HG03280 (cell line): ENCODE measurements around the gene CHFR.
"Not testable (repeated sequence)": the region's sequence is repeated elsewhere in the genome, so short reads cannot be mapped to it uniquely, and the experiment has no call there.

Source experiments
- ATAC-seq: cut with Tn5 transposase; IDR thresholded peaks from one replicate; pipeline ENCODE4 v1.9.1; 2021; ENCODE audit warnings: mild to moderate bottlenecking, moderate library complexity; ENCODE audit not compliant: unreplicated experiment

Gene CHFR

GRCh38 chr12:132881818-132882217 is 5.6 kb downstream of the CHFR start:
- ATAC-seq, result no peak

GRCh38 chr12:132874620-132875019 is 12.8 kb downstream of the CHFR start:
- ATAC-seq, result not testable (repeated sequence)

GRCh38 chr12:132874175-132874574 is 13.2 kb downstream of the CHFR start:
- ATAC-seq, result no peak

GRCh38 chr12:132873724-132874123 is 13.7 kb downstream of the CHFR start:
- ATAC-seq, result no peak

GRCh38 chr12:132872975-132873421 is 14.4 kb downstream of the CHFR start:
- ATAC-seq, result no peak

GRCh38 chr12:132872073-132872855 is 15.1 kb downstream of the CHFR start:
- no peak for ATAC-seq

- no peak for ATAC-seq
Observed at GRCh38 chr12:132869551-132869950, 17.9 kb downstream of the CHFR start.

- no peak for ATAC-seq
Observed at GRCh38 chr12:132866251-132866828, 21.1 kb downstream of the CHFR start.

GRCh38 chr12:132861558-132861957 is 25.8 kb downstream of the CHFR start:
- ATAC-seq, result no peak

- ATAC-seq, result no peak
Observed at GRCh38 chr12:132858718-132859266, 28.6 kb downstream of the CHFR start.

- ATAC-seq, result not testable (repeated sequence)
Observed at GRCh38 chr12:132857019-132857418, 30.4 kb downstream of the CHFR start.

- ATAC-seq, result no peak
Observed at GRCh38 chr12:132856581-132856980, 30.8 kb downstream of the CHFR start.

GRCh38 chr12:132855211-132855610 is 32.2 kb downstream of the CHFR start:
- ATAC-seq, result not testable (repeated sequence)

- ATAC-seq, result no peak
Observed at GRCh38 chr12:132853285-132854092, 33.9 kb downstream of the CHFR start.

- no peak for ATAC-seq
Observed at GRCh38 chr12:132852496-132852895, 34.9 kb downstream of the CHFR start.

GRCh38 chr12:132851465-132851864 is 35.9 kb downstream of the CHFR start:
- no peak for ATAC-seq

GRCh38 chr12:132850291-132850690 is 37.1 kb downstream of the CHFR start:
- no peak for ATAC-seq

GRCh38 chr12:132848521-132848920 is 38.9 kb downstream of the CHFR start:
- no peak for ATAC-seq

- ATAC-seq, result no peak
Observed at GRCh38 chr12:132847363-132848356, 39.7 kb downstream of the CHFR start.

- not testable (repeated sequence) for ATAC-seq
Observed at GRCh38 chr12:132844681-132845080, 42.7 kb downstream of the CHFR start.
